ENCODE measurements around the gene MYO9A.

- no peak for TF ChIP-seq CTCF (IDR thresholded peaks at IDR 0.05; ENCODE audit: borderline replicate concordance, extremely low read depth, low read length, poor library complexity, severe bottlenecking)
- no peak for TF ChIP-seq EZH2 (IDR thresholded peaks at IDR 0.05; ENCODE audit: borderline replicate concordance, low read depth, low read length, severe bottlenecking)
These were observed 201.1 kb downstream of the MYO9A start for GRCh38 chr15:71916834-71917233.
